Endothelial cell (in vitro differentiated cells): ENCODE measurements around the gene DYRK1B. TPM values are rescaled to one million over a fixed set of nuclear protein-coding genes. Genes with fewer than 3 reads are reported as not detected.
A peak's percentile ranks its signal among the peaks of the same experiment; 100 is the strongest.
"Not testable (repeated sequence)": the region's sequence is repeated elsewhere in the genome, so short reads cannot be mapped to it uniquely, and the experiment has no call there.

ENCODE experiments used
- DNase-seq: peaks from one replicate; pipeline ENCODE4 v3.0.0; 2021; ENCODE audit warnings: low spot score
- H3K27ac Mint-ChIP-seq: one replicate; pipeline ENCODE4 v1.8.0; 2021; ENCODE audit warnings: mixed read lengths, inconsistent platforms; ENCODE audit not compliant: unreplicated experiment
- H3K27me3 Mint-ChIP-seq: one replicate; pipeline ENCODE4 v1.8.0; 2021; ENCODE audit warnings: mild to moderate bottlenecking, moderate library complexity, mixed read lengths, inconsistent platforms; ENCODE audit not compliant: unreplicated experiment
- H3K36me3 Mint-ChIP-seq: one replicate; pipeline ENCODE4 v1.8.0; 2021; ENCODE audit warnings: mild to moderate bottlenecking, low read depth, mixed read lengths, inconsistent platforms; ENCODE audit not compliant: unreplicated experiment
- H3K4me1 Mint-ChIP-seq: one replicate; pipeline ENCODE4 v1.8.0; 2021; ENCODE audit warnings: mild to moderate bottlenecking, mixed read lengths, inconsistent platforms; ENCODE audit not compliant: unreplicated experiment
- H3K4me3 Mint-ChIP-seq: one replicate; pipeline ENCODE4 v1.8.0; 2021; ENCODE audit warnings: mild to moderate bottlenecking, mixed read lengths, inconsistent platforms; ENCODE audit not compliant: unreplicated experiment
- H3K9me3 Mint-ChIP-seq: one replicate; pipeline ENCODE4 v1.8.0; 2021; ENCODE audit warnings: mixed read lengths, inconsistent platforms; ENCODE audit not compliant: unreplicated experiment
- long read RNA-seq: library from polyadenylated mRNA; unstranded; transcript quantifications from one replicate; pipeline ENCODE4 v2.0.0, GENCODE V29; 2020; ENCODE audit not compliant: unreplicated experiment
- total RNA-seq: library from RNA; stranded (reverse); fragmentation: NEBNext Ultra II Directional; extraction: Animal tissue kit (Norgen Biotek cat#: 25700); gene quantifications from one replicate; pipeline ENCODE4 v1.2.1, GENCODE V29; 2021; ENCODE audit not compliant: unreplicated experiment
- TF ChIP-seq, protein P1 (sequence below): fragments of 200-600 bp; sonication (generic); IDR thresholded peaks from one replicate; pipeline ENCODE4 v1.5.0; 2021; ENCODE audit warnings: antibody characterized with exemption; ENCODE audit not compliant: unreplicated experiment

The DYRK1B gene
- 29.5 TPM for total RNA-seq
- long read RNA-seq, partial matches to known transcripts, result 2 of 5 reads
- long read RNA-seq, other reads (novel, unspliced or antisense), result 0 of 5 reads

DNA sequence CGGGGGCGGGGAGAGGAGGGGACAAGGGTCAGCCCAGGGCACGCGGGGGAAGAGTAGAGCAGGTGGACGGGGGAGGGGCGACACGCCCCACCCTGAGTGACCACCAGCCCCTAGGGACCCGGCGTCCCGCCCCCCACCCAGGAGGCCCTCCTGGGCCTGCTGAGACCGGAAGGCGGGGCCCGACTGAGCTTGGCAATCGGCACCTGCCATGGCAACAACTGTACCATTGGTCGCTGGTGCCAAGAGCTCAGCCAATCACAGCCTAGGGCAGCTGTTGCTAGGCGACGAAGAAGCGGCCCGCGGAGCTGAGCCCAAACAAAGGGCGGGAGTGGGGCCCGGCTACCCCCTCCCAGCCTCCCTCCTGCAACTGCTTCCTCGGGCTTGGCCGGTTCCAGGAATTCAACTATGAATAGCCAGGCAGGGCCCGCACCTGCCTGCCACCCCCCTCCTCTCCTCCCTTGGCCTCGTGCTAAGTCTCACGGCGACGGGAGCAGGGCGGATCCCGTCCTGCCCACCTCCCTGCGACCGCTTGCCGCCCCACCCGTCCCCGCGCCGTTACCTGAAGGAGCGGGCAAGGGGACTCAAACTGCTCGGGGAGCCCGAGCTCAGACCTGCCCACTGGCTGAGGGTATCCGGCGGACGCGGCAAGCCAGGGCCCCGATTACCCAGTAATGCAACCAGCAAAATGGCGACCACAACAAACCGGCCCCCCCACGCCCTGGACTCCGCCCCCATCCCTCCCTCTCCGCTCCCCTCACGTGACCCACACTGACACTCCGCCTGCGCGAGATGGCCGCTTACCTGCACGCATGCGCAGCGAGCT lies at the start of gene DYRK1B:
TSS of gene DYRK1B (minus strand) at position 699 of the 823 bp plus-strand sequence. CDS start 2,295 bp downstream, outside the sequence.
- H3K36me3 Mint-ChIP-seq, result peaks cover 54% of the 10 kb centered on the region
- TF ChIP-seq, protein P1, sequence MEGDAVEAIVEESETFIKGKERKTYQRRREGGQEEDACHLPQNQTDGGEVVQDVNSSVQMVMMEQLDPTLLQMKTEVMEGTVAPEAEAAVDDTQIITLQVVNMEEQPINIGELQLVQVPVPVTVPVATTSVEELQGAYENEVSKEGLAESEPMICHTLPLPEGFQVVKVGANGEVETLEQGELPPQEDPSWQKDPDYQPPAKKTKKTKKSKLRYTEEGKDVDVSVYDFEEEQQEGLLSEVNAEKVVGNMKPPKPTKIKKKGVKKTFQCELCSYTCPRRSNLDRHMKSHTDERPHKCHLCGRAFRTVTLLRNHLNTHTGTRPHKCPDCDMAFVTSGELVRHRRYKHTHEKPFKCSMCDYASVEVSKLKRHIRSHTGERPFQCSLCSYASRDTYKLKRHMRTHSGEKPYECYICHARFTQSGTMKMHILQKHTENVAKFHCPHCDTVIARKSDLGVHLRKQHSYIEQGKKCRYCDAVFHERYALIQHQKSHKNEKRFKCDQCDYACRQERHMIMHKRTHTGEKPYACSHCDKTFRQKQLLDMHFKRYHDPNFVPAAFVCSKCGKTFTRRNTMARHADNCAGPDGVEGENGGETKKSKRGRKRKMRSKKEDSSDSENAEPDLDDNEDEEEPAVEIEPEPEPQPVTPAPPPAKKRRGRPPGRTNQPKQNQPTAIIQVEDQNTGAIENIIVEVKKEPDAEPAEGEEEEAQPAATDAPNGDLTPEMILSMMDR, result no peak
- H3K4me1 Mint-ChIP-seq, result peaks cover 17% of the 10 kb centered on the region
- H3K27ac Mint-ChIP-seq, result peak within 1 kb of the TSS; percentile 97
- H3K4me3 Mint-ChIP-seq, result peak within 1 kb of the TSS; percentile 96
- peak; percentile 96 for DNase-seq
- H3K9me3 Mint-ChIP-seq, result no peaks in the 10 kb centered on the region
- H3K27me3 Mint-ChIP-seq, result peaks cover 21% of the 10 kb centered on the region

DNA sequence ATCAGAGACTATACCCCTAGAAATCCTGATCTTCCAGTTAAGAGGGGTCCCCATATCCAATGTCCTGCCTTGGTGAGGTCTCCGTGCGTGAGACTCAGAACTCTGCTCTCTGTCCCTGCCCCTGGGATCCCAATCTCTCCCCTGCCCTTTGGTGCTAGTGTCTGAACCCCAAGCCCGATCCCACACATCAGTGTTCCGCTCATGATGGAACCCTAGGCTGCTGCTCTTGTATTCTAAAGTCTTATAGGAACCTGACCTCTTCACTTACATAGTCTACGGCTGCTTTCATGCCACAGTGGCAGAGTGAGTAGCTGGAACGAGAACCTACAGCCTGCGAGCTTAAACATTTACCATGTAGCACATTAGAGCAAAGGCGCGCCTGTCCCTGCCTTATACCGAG lies 48.7 kb upstream of the DYRK1B start:
- H3K27me3 Mint-ChIP-seq, H3K9me3 Mint-ChIP-seq, H3K36me3 Mint-ChIP-seq, H3K4me3 Mint-ChIP-seq, DNase-seq, H3K4me1 Mint-ChIP-seq, H3K27ac Mint-ChIP-seq: not testable (repeated sequence)

DNA sequence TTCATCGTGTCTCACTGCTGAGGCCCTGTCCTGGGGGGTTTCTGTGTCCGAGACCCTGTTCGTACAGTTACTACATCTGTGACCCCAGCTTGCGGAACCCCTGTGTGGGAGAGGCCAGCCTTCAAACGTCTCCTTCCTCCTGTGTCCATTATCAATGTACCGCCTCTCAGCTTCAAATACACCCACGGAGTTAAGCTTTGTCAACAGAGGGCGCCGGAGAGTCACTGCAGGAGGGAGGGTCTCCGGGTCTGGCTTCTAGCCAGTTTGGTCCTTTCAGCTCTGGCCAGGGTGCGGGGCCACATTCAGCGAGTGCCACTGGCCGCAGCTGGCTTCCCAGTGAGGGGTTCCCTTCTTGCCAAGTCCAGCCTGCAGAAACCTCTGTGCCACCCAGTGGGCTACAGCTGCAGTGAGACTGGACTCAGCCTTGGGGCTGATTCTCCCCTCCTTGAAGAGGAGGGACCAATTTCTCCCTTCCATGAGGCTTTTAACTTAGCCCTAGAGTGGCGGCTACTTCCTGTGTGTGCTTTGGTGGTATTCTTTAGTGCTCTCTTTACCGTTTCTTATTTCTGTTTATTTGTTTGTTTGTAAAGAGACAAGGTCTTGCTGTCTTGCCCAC lies 47.6 kb upstream of the DYRK1B start:
- TF ChIP-seq, protein P1, result peak; percentile 42
- not testable (repeated sequence) for H3K27ac Mint-ChIP-seq, H3K9me3 Mint-ChIP-seq, H3K4me3 Mint-ChIP-seq, H3K27me3 Mint-ChIP-seq, H3K4me1 Mint-ChIP-seq, H3K36me3 Mint-ChIP-seq
- peak; percentile 79 for DNase-seq

DNA sequence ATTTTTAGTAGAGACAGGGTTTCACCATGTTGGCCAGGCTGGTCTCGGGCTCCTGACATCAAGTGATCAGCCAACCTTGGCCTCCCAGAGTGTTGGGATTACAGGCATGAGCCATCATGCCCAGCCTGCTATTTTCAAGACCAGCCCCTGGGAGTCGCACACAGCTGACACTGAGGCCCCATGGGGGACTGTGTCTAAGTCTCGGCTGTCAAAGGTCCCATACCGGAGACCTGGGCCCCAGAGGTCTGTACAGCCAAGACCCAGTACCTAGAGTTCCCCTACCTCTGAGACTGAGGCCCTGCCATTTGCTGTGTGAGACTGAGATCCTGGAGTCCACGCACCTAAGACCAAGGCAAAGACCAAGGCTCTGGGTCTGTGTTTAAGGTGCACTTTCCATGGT lies 46.3 kb upstream of the DYRK1B start:
- not testable (repeated sequence) for H3K4me1 Mint-ChIP-seq, H3K4me3 Mint-ChIP-seq, H3K27me3 Mint-ChIP-seq, H3K27ac Mint-ChIP-seq, H3K9me3 Mint-ChIP-seq, DNase-seq, H3K36me3 Mint-ChIP-seq

DNA sequence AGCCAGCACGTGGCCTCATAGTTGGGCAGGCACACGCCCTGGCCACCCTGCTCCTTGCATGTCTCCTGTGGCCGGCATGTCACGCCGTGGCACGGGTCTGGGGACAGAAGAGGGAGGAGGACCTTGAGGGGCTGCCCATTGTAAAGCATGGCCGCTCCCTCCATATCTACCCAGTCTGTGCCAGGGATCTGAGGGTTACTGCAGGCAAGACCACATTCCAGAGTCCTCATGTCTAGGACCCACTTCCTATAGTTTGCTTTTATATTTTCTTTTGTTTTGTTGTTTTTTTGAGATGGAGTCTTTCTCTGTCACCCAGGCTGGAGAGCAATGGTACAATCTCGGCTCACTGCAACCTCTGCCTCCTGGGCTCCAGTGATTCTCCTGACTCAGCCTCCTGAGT lies 45.8 kb upstream of the DYRK1B start:
- H3K9me3 Mint-ChIP-seq, H3K4me1 Mint-ChIP-seq, DNase-seq, H3K4me3 Mint-ChIP-seq, H3K36me3 Mint-ChIP-seq, H3K27me3 Mint-ChIP-seq, H3K27ac Mint-ChIP-seq: not testable (repeated sequence)

DNA sequence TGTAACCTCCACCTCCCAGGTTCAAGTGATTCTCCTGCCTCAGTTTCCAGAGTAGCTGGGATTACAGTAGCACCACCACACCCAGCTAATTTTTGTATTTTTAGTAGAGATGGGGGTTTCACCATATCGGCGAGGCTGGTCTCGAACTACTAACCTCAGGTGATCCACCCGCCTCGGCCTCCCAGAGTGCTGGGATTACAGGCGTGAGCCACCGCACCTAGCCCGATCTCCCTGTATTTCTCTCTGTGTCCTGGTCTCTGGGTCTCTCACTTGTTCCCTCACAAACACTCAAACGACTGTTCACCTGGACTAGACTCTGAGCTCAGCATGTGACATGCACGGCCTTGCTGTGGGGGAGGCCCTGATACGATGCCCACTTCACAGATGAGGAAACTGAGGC lies 44.9 kb upstream of the DYRK1B start:
- not testable (repeated sequence) for H3K27me3 Mint-ChIP-seq, H3K4me3 Mint-ChIP-seq, H3K4me1 Mint-ChIP-seq

DNA sequence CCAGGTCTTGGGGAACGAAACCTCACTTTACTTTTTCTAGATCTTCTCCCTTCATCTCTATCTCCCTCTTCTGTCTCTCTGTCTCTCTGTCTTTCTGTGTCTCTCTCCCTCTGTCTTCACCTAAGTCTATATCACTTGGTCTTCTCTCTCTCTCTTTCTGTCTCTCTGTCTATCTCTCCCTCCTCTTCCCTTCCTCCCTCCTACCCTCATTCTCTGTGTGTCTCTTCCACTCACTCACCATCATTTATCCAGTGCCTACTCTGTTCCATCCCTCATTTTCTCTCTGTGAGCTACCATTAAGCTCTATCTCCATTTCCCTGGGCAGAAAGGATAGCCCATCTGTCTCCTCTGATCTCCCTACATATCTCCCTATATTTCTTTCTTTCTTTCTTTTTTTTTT lies 44.4 kb upstream of the DYRK1B start:
- Mint-ChIP-seq H3K4me1 (no peaks in the 10 kb centered on the region), H3K9me3 (no peaks in the 10 kb centered on the region), H3K4me3 (no peak overlapping the region), H3K27ac (no peak overlapping the region), H3K36me3 (no peaks in the 10 kb centered on the region), H3K27me3 (peaks cover 7% of the 10 kb centered on the region)
- TF ChIP-seq, protein P1, result no peak
- DNase-seq, result no peak

More for the DNA sequence above, 44.9 kb upstream of the DYRK1B start:
- not testable (repeated sequence) for H3K36me3 Mint-ChIP-seq, H3K9me3 Mint-ChIP-seq, DNase-seq, H3K27ac Mint-ChIP-seq

DNA sequence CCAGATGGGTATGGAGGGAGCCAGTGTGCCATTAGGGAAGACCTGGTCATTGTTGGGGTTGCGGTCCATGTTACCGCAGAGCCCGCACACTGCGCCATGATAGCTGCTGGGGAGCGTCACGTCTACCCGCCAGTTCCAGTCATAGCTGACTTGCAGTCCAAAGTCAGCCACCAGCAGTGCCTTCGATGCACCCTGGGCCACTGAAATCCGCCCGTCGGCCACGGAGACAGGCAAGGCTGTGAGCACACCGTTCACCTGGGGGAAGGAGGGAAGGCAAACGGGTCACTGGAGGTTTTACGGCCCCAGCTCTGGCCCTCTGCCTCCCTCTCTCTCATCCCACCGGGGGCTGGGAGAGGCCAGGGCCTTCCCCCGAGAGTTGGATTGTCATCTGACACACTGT lies 44.0 kb upstream of the DYRK1B start:
- DNase-seq, H3K36me3 Mint-ChIP-seq, H3K9me3 Mint-ChIP-seq, H3K4me3 Mint-ChIP-seq, H3K4me1 Mint-ChIP-seq, H3K27ac Mint-ChIP-seq, H3K27me3 Mint-ChIP-seq: not testable (repeated sequence)

DNA sequence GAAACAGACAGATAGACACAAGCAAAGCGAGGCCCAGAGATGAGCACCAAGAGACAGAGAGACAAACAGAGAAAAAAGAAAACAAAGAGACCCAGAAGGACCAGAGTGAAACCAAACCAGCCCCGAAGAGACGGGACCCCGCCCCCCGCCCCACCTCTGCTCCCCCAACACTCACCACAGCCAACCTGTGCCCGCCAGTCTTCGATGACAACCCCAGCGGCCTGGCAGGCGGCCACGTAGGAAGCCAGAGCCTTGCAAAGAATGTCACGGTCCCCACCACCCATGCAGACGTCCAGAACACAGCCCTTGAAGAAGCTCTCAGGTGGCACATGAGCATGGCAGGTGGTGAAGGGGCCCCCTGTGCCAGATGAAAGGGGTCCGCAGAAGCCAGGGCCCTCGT lies 43.5 kb upstream of the DYRK1B start:
- H3K4me3 Mint-ChIP-seq, H3K4me1 Mint-ChIP-seq, H3K36me3 Mint-ChIP-seq, H3K9me3 Mint-ChIP-seq, H3K27ac Mint-ChIP-seq, H3K27me3 Mint-ChIP-seq, DNase-seq: not testable (repeated sequence)
